Mesendoderm (in vitro differentiated cells): Measurements from ENCODE around the gene ARHGAP10. TPM values are rescaled to one million over a fixed set of nuclear protein-coding genes. Genes with fewer than 3 reads are reported as not detected.

Experiments used
- DNase-seq: peaks from one replicate; pipeline ENCODE4 v3.0.0; 2013
- H2AK5ac ChIP-seq: 2 replicates; pipeline ENCODE4 v1.6.1; 2013; ENCODE audit warnings: low read length, inconsistent platforms
- H2BK120ac ChIP-seq: 2 replicates; pipeline ENCODE4 v1.6.1; 2013; ENCODE audit warnings: low read depth, mild to moderate bottlenecking, low read length, moderate library complexity, mixed read lengths
- H2BK15ac ChIP-seq: replicated peaks from 2 replicates; pipeline ENCODE4 v1.6.1; 2013; ENCODE audit warnings: low read depth, mild to moderate bottlenecking, moderate library complexity
- H2BK5ac ChIP-seq: 2 replicates; pipeline ENCODE4 v1.6.1; 2013; ENCODE audit warnings: low read length, inconsistent platforms
- H3K18ac ChIP-seq: 2 replicates; pipeline ENCODE4 v1.6.1; 2013; ENCODE audit warnings: mild to moderate bottlenecking, low read length, mixed read lengths
- H3K23ac ChIP-seq: one replicate; pipeline ENCODE4 v1.6.1; 2013; ENCODE audit warnings: low read length
- H3K27ac ChIP-seq: 2 replicates; pipeline ENCODE4 v1.5.1; 2013; ENCODE audit warnings: low read depth, mild to moderate bottlenecking, inconsistent platforms, low read length, moderate library complexity
- H3K27me3 ChIP-seq: 2 replicates; pipeline ENCODE4 v1.6.1; 2013; ENCODE audit warnings: low read length, control low read depth, mild to moderate bottlenecking, inconsistent platforms; ENCODE audit not compliant: insufficient read depth, poor library complexity
- H3K36me3 ChIP-seq: 2 replicates; pipeline ENCODE4 v1.6.1; 2013; ENCODE audit warnings: low read length, inconsistent platforms; ENCODE audit not compliant: control insufficient read depth, insufficient read depth
- H3K4ac ChIP-seq: one replicate; pipeline ENCODE4 v1.6.1; 2013; ENCODE audit warnings: low read depth, mild to moderate bottlenecking, low read length, moderate library complexity
- H3K4me1 ChIP-seq: 2 replicates; pipeline ENCODE4 v1.6.1; 2013; ENCODE audit warnings: low read depth, low read length, inconsistent platforms; ENCODE audit not compliant: control insufficient read depth
- H3K4me2 ChIP-seq: 2 replicates; pipeline ENCODE4 v1.6.1; 2013; ENCODE audit warnings: low read length
- H3K4me3 ChIP-seq: 2 replicates; pipeline ENCODE4 v1.5.1; 2013; ENCODE audit warnings: mild to moderate bottlenecking, low read length
- H3K56ac ChIP-seq: one replicate; pipeline ENCODE4 v1.6.1; 2013; ENCODE audit warnings: low read length
- H3K79me1 ChIP-seq: 2 replicates; pipeline ENCODE4 v1.6.1; 2013; ENCODE audit warnings: low read length, inconsistent platforms
- H3K79me2 ChIP-seq: 2 replicates; pipeline ENCODE4 v1.6.1; 2013; ENCODE audit warnings: mild to moderate bottlenecking, low read length; ENCODE audit not compliant: control insufficient read depth, insufficient read depth
- H3K9ac ChIP-seq: 2 replicates; pipeline ENCODE4 v1.6.1; 2013; ENCODE audit warnings: low read length, inconsistent platforms
- H4K5ac ChIP-seq: one replicate; pipeline ENCODE4 v1.6.1; 2013; ENCODE audit warnings: low read length
- H4K8ac ChIP-seq: one replicate; pipeline ENCODE4 v1.6.1; 2013; ENCODE audit warnings: low read depth, mild to moderate bottlenecking, control low read depth, low read length, moderate library complexity
- WGBS: extraction: QIAGEN DNeasy Blood & Tissue Kit; methylation state at CpG from one replicate; pipeline ENCODE4 v1.1.7; 2013; ENCODE audit warnings: low lambda C conversion rate, missing lambda C conversion rate; ENCODE audit not compliant: insufficient coverage; ENCODE audit errors: extremely low coverage; 5-methylcytosine and 5-hydroxymethylcytosine counted together
- small RNA-seq: library from polyadenylated mRNA; stranded (forward); fragments of <200 nt; extraction: miRNeasy Mini kit (QIAGEN cat#:217004); gene quantifications from one replicate; pipeline ENCODE3, GENCODE V24; 2013; ENCODE audit not compliant: insufficient read depth

The ARHGAP10 gene

GRCh38 chr4:148116969-148117368 lies 385.1 kb downstream of the ARHGAP10 start:
- no peak overlapping the region for H3K23ac ChIP-seq
- H3K4me3 ChIP-seq: no peak overlapping the region
- no peaks in the 10 kb centered on the region for H3K27me3 ChIP-seq
- peak; percentile 31 for DNase-seq
- no peak overlapping the region for H3K4ac ChIP-seq
- no peak overlapping the region for H3K56ac ChIP-seq
- H3K79me2 ChIP-seq: no peaks in the 10 kb centered on the region
- no peak overlapping the region for H4K5ac ChIP-seq
- no peak overlapping the region for H3K9ac ChIP-seq
- no peak overlapping the region for H2BK120ac ChIP-seq
- H2BK15ac ChIP-seq: no peak overlapping the region
- no peak overlapping the region for H2AK5ac ChIP-seq
- no peak overlapping the region for H4K8ac ChIP-seq
- no peak overlapping the region for H3K27ac ChIP-seq
- no peak overlapping the region for H3K18ac ChIP-seq
- no peaks in the 10 kb centered on the region for H3K79me1 ChIP-seq
- no peak overlapping the region for H3K4me2 ChIP-seq
- H3K36me3 ChIP-seq: no peaks in the 10 kb centered on the region
- no peak overlapping the region for H2BK5ac ChIP-seq
- no peaks in the 10 kb centered on the region for H3K4me1 ChIP-seq
- no CpG with 5 or more reads among the region's 4 CpGs for WGBS

GRCh38 chr4:148118179-148118578 lies 386.3 kb downstream of the ARHGAP10 start:
- no peaks in the 10 kb centered on the region for H3K4me1 ChIP-seq
- no peak overlapping the region for H3K27ac ChIP-seq

GRCh38 chr4:148118633-148119032 lies 386.7 kb downstream of the ARHGAP10 start:
- no peak overlapping the region for H3K4me2 ChIP-seq
- no peak overlapping the region for H2BK15ac ChIP-seq
- no peak overlapping the region for H3K4ac ChIP-seq
- no peak overlapping the region for H2AK5ac ChIP-seq
- no peak overlapping the region for H3K4me3 ChIP-seq
- H3K4me1 ChIP-seq: no peaks in the 10 kb centered on the region
- no peak overlapping the region for H3K18ac ChIP-seq
- H2BK120ac ChIP-seq: no peak overlapping the region
- DNase-seq: no peak
- no peak overlapping the region for H3K9ac ChIP-seq
- no peaks in the 10 kb centered on the region for H3K36me3 ChIP-seq
- H3K56ac ChIP-seq: no peak overlapping the region
- H3K79me1 ChIP-seq: no peaks in the 10 kb centered on the region
- H3K27ac ChIP-seq: no peak overlapping the region
- H4K5ac ChIP-seq: no peak overlapping the region
- no peaks in the 10 kb centered on the region for H3K79me2 ChIP-seq
- no peak overlapping the region for H3K23ac ChIP-seq
- WGBS: no CpG with 5 or more reads among the region's 3 CpGs
- H2BK5ac ChIP-seq: no peak overlapping the region
- H4K8ac ChIP-seq: no peak overlapping the region
- H3K27me3 ChIP-seq: no peaks in the 10 kb centered on the region

More at GRCh38 chr4:148118179-148118578, 386.3 kb downstream of the ARHGAP10 start:
- Histone ChIP-seq H3K36me3 (no peaks in the 10 kb centered on the region), H3K23ac (no peak overlapping the region), H3K9ac (no peak overlapping the region), H3K79me2 (no peaks in the 10 kb centered on the region), H4K5ac (no peak overlapping the region), H2BK120ac (no peak overlapping the region), H2AK5ac (no peak overlapping the region), H3K4me3 (no peak overlapping the region), H3K56ac (no peak overlapping the region), H3K4ac (no peak overlapping the region), H4K8ac (no peak overlapping the region), H2BK5ac (no peak overlapping the region), H3K79me1 (no peaks in the 10 kb centered on the region), H3K27me3 (no peaks in the 10 kb centered on the region), H3K4me2 (no peak overlapping the region), H2BK15ac (no peak overlapping the region), H3K18ac (no peak overlapping the region)
- no CpG with 5 or more reads among the region's 4 CpGs for WGBS
- no peak for DNase-seq

GRCh38 chr4:148120216-148120615 lies 388.3 kb downstream of the ARHGAP10 start:
- no peak overlapping the region for H3K18ac ChIP-seq
- H2BK120ac ChIP-seq: no peak overlapping the region
- H3K79me2 ChIP-seq: no peaks in the 10 kb centered on the region
- DNase-seq: no peak
- H3K4me1 ChIP-seq: no peaks in the 10 kb centered on the region
- H3K27ac ChIP-seq: no peak overlapping the region
- H2AK5ac ChIP-seq: no peak overlapping the region
- no peak overlapping the region for H3K4ac ChIP-seq
- H2BK5ac ChIP-seq: no peak overlapping the region
- H3K56ac ChIP-seq: no peak overlapping the region
- no CpG with 5 or more reads among the region's 3 CpGs for WGBS
- H4K5ac ChIP-seq: no peak overlapping the region
- H3K27me3 ChIP-seq: no peaks in the 10 kb centered on the region
- no peaks in the 10 kb centered on the region for H3K36me3 ChIP-seq
- H4K8ac ChIP-seq: no peak overlapping the region
- no peak overlapping the region for H2BK15ac ChIP-seq
- no peak overlapping the region for H3K9ac ChIP-seq
- no peaks in the 10 kb centered on the region for H3K79me1 ChIP-seq
- no peak overlapping the region for H3K4me3 ChIP-seq
- H3K4me2 ChIP-seq: no peak overlapping the region
- no peak overlapping the region for H3K23ac ChIP-seq

Small RNAs within 50 kb of the gene (small RNA-seq; reads per million reads assigned to genes)
- gene MIR4799: not detected
- gene RN7SL254P: not detected
- not detected for gene RNA5SP165
